Renal cortex interstitium (tissue), 11 donors: ENCODE results near the gene RGS1. TPM values are rescaled to one million over a fixed set of nuclear protein-coding genes. Genes with fewer than 3 reads are reported as not detected.

Experiments used
- DNase-seq, 11 donors: peaks; one replicate each; pipeline ENCODE4 v3.0.0-alpha.2; 2013; ENCODE audit warnings: low read depth in 9 of 11, low spot score in 4 of 11; ENCODE audit errors: extremely low read depth in 1 of 11
- polyA plus RNA-seq, 3 donors: library from polyadenylated mRNA; unstranded; fragments of 120-200 nt; gene quantifications; one replicate each; pipeline ENCODE4 v1.2.1, GENCODE V29; 2013; ENCODE audit not compliant: insufficient read length in 3 of 3

Gene RGS1
- polyA plus RNA-seq, 3 donors, result 1.2 to 7.2 (median 2.6) TPM

GRCh38 chr1:192603218-192603787 is 27.7 kb downstream of the RGS1 start:
- DNase-seq, result no peak

- DNase-seq, result no peak
Observed at GRCh38 chr1:192604979-192605620, 29.5 kb downstream of the RGS1 start.

- DNase-seq, result no peak
Observed at GRCh38 chr1:192608671-192609070, 33.1 kb downstream of the RGS1 start.

- no peak for DNase-seq
Observed at GRCh38 chr1:192609110-192610079, 33.8 kb downstream of the RGS1 start.

- no peak for DNase-seq
Observed at GRCh38 chr1:192610112-192610889, 34.7 kb downstream of the RGS1 start.

GRCh38 chr1:192615055-192615454 is 39.5 kb downstream of the RGS1 start:
- DNase-seq, result no peak

- DNase-seq, result no peak
Observed at GRCh38 chr1:192620071-192620635, 44.6 kb downstream of the RGS1 start.

- DNase-seq, result no peak
Observed at GRCh38 chr1:192626366-192627179, 51.0 kb downstream of the RGS1 start.

- DNase-seq, result no peak
Observed at GRCh38 chr1:192627901-192628300, 52.3 kb downstream of the RGS1 start.

- DNase-seq, result no peak
Observed at GRCh38 chr1:192628396-192629057, 53.0 kb downstream of the RGS1 start.

- no peak for DNase-seq
Observed at GRCh38 chr1:192629612-192630011, 54.0 kb downstream of the RGS1 start.

Other genes with a start within 250 kb of the RGS1 start
- gene RGS13, start 60.4 kb downstream of the RGS1 start, polyA plus RNA-seq, result not detected
- 10 to 100 TPM; 29.2 to 53.8 (median 30.3) TPM for gene RGS2, start 233.3 kb downstream of the RGS1 start, polyA plus RNA-seq